ENCODE results near the gene BRI3. TPM values are rescaled to one million over a fixed set of nuclear protein-coding genes. Genes with fewer than 3 reads are reported as not detected.

The BRI3 gene
- total and polyA plus RNA-seq, 2 of the 13 experiments (the other 11 are each of a cell fraction or from before 2014, with no cell fraction given), result 54.0 to 103 TPM

DNA sequence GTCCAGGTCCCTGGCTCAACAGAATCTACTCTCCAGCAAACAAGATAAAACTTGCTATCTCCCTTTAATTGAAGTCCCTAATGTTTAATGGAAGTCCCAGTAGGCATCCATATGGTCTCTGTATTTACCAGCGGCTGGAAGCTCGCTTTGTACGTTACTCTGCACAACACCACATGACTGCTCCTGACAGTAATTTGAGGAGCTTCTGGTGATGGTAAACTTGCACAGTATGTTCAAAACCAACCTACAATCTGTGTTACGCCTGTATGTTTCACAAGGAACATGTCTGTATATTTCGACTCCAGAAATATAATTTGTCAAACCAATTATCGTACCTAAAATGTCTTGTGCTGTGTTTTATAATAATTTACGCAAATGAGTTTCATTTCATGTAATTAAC, 25.1 kb upstream of the BRI3 start (continued):
- TF ChIP-seq, protein P1, sequence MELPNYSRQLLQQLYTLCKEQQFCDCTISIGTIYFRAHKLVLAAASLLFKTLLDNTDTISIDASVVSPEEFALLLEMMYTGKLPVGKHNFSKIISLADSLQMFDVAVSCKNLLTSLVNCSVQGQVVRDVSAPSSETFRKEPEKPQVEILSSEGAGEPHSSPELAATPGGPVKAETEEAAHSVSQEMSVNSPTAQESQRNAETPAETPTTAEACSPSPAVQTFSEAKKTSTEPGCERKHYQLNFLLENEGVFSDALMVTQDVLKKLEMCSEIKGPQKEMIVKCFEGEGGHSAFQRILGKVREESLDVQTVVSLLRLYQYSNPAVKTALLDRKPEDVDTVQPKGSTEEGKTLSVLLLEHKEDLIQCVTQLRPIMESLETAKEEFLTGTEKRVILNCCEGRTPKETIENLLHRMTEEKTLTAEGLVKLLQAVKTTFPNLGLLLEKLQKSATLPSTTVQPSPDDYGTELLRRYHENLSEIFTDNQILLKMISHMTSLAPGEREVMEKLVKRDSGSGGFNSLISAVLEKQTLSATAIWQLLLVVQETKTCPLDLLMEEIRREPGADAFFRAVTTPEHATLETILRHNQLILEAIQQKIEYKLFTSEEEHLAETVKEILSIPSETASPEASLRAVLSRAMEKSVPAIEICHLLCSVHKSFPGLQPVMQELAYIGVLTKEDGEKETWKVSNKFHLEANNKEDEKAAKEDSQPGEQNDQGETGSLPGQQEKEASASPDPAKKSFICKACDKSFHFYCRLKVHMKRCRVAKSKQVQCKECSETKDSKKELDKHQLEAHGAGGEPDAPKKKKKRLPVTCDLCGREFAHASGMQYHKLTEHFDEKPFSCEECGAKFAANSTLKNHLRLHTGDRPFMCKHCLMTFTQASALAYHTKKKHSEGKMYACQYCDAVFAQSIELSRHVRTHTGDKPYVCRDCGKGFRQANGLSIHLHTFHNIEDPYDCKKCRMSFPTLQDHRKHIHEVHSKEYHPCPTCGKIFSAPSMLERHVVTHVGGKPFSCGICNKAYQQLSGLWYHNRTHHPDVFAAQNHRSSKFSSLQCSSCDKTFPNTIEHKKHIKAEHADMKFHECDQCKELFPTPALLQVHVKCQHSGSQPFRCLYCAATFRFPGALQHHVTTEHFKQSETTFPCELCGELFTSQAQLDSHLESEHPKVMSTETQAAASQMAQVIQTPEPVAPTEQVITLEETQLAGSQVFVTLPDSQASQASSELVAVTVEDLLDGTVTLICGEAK (IDR thresholded peaks at IDR 0.05), result no peak
- TF ChIP-seq, protein P1 (CRISPR knock-in tag; IDR thresholded peaks at IDR 0.05), result no peak
- TF ChIP-seq GFI1 (CRISPR knock-in tag; IDR thresholded peaks at IDR 0.05; ENCODE audit: borderline replicate concordance), result no peak
- TF ChIP-seq ETS1 (CRISPR knock-in tag; IDR thresholded peaks at IDR 0.05), result no peak
- no peak for TF ChIP-seq TBX3 (IDR thresholded peaks at IDR 0.05; ENCODE audit: borderline replicate concordance)
- TF ChIP-seq MTF2 (CRISPR knock-in tag; IDR thresholded peaks at IDR 0.05; ENCODE audit: borderline replicate concordance), result no peak
- no peak for TF ChIP-seq ZNF629 (CRISPR knock-in tag; conservative IDR thresholded peaks at IDR 0.05)
- no peak for TF ChIP-seq SNAPC2 (CRISPR knock-in tag; IDR thresholded peaks at IDR 0.05)
- no peak for TF ChIP-seq REXO4 (CRISPR knock-in tag; IDR thresholded peaks at IDR 0.05; ENCODE audit: borderline replicate concordance)
- no peak for TF ChIP-seq MAFG (CRISPR knock-in tag; IDR thresholded peaks at IDR 0.05)
- no peak for TF ChIP-seq ZBED4 (CRISPR knock-in tag; IDR thresholded peaks at IDR 0.05; ENCODE audit: borderline replicate concordance)
